Measurements from ENCODE around the gene SI.

DNA sequence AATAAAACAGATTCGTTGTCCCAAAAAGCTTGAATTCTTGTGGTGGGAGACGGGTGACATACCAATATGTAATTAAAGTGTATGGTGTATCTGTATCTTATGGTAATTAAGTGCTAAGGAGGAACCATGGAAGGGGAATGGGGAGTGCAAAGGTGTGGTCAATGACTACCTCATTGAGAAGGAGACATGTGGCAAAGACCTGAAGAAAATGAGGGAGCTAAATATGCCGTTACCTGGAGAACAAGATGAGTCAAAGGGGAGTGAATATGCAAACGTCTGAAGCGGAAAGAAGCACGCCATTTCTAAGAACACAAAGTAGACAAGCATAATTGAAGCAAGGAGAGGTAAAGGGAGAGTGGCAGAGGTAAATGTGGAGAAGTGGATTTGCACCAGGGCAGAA is 115.7 kb downstream of the SI start:
- TF ChIP-seq, protein P1, sequence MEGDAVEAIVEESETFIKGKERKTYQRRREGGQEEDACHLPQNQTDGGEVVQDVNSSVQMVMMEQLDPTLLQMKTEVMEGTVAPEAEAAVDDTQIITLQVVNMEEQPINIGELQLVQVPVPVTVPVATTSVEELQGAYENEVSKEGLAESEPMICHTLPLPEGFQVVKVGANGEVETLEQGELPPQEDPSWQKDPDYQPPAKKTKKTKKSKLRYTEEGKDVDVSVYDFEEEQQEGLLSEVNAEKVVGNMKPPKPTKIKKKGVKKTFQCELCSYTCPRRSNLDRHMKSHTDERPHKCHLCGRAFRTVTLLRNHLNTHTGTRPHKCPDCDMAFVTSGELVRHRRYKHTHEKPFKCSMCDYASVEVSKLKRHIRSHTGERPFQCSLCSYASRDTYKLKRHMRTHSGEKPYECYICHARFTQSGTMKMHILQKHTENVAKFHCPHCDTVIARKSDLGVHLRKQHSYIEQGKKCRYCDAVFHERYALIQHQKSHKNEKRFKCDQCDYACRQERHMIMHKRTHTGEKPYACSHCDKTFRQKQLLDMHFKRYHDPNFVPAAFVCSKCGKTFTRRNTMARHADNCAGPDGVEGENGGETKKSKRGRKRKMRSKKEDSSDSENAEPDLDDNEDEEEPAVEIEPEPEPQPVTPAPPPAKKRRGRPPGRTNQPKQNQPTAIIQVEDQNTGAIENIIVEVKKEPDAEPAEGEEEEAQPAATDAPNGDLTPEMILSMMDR (IDR thresholded peaks at IDR 0.05), result no peak
- TF ChIP-seq POLR2A (IDR thresholded peaks at IDR 0.05) (no peak), POLR2AphosphoS5 (IDR thresholded peaks at IDR 0.05; ENCODE audit: insufficient read depth in 1 of 2, low read depth in 1 of 2) (no peak)
